Measurements from ENCODE around the gene RACGAP1.

RACGAP1 gene

GRCh38 chr12:49956663-49957569 is 68.4 kb downstream of the RACGAP1 start:
- Histone ChIP-seq H3K27me3 (ENCODE audit: control insufficient read depth in 1 of 2, insufficient read depth in 2 of 2, low read length in 2 of 2) (peaks cover 41 to 56% of the 10 kb centered on the region in 2 donors), H3K36me3 (ENCODE audit: control insufficient read depth in 1 of 2, insufficient read depth in 2 of 2, low read length in 2 of 2) (no peaks in the 10 kb centered on the region), H3K9me3 (ENCODE audit: control insufficient read depth in 1 of 2, low read length in 2 of 2) (no peaks in the 10 kb centered on the region), H3K4me1 (ENCODE audit: control insufficient read depth in 1 of 2, insufficient read depth in 2 of 2, low read length in 2 of 2) (no peaks in the 10 kb centered on the region), H3K27ac (ENCODE audit: low read depth, low read length) (no peak overlapping the region), H3K4me3 (ENCODE audit: low read depth in 1 of 2, low read length in 2 of 2) (no peak overlapping the region), H3K9ac (ENCODE audit: low read depth in 1 of 2, low read length in 2 of 2) (no peak overlapping the region)

GRCh38 chr12:49955899-49956662 is 69.2 kb downstream of the RACGAP1 start:
- H3K9me3 ChIP-seq (ENCODE audit: control insufficient read depth in 1 of 2, low read length in 2 of 2), result no peaks in the 10 kb centered on the region
- H3K36me3 ChIP-seq (ENCODE audit: control insufficient read depth in 1 of 2, insufficient read depth in 2 of 2, low read length in 2 of 2), result no peaks in the 10 kb centered on the region
- H3K27ac ChIP-seq (ENCODE audit: low read depth, low read length), result no peak overlapping the region
- no peak overlapping the region for H3K4me3 ChIP-seq (ENCODE audit: low read depth in 1 of 2, low read length in 2 of 2)
- no peak overlapping the region for H3K9ac ChIP-seq (ENCODE audit: low read depth in 1 of 2, low read length in 2 of 2)
- no peaks in the 10 kb centered on the region for H3K4me1 ChIP-seq (ENCODE audit: control insufficient read depth in 1 of 2, insufficient read depth in 2 of 2, low read length in 2 of 2)
- H3K27me3 ChIP-seq (ENCODE audit: control insufficient read depth in 1 of 2, insufficient read depth in 2 of 2, low read length in 2 of 2), result peaks cover 39 to 53% of the 10 kb centered on the region in 2 donors

GRCh38 chr12:49954863-49955830 is 70.1 kb downstream of the RACGAP1 start:
- no peaks in the 10 kb centered on the region for H3K9me3 ChIP-seq (ENCODE audit: control insufficient read depth in 1 of 2, low read length in 2 of 2)
- H3K4me1 ChIP-seq (ENCODE audit: control insufficient read depth in 1 of 2, insufficient read depth in 2 of 2, low read length in 2 of 2), result no peaks in the 10 kb centered on the region
- H3K27ac ChIP-seq (ENCODE audit: low read depth, low read length), result no peak overlapping the region
- no peaks in the 10 kb centered on the region for H3K36me3 ChIP-seq (ENCODE audit: control insufficient read depth in 1 of 2, insufficient read depth in 2 of 2, low read length in 2 of 2)
- peaks cover 30 to 44% of the 10 kb centered on the region in 2 donors for H3K27me3 ChIP-seq (ENCODE audit: control insufficient read depth in 1 of 2, insufficient read depth in 2 of 2, low read length in 2 of 2)
- no peak overlapping the region for H3K9ac ChIP-seq (ENCODE audit: low read depth in 1 of 2, low read length in 2 of 2)
- no peak overlapping the region for H3K4me3 ChIP-seq (ENCODE audit: low read depth in 1 of 2, low read length in 2 of 2)

GRCh38 chr12:49953961-49954846 is 71.1 kb downstream of the RACGAP1 start:
- Histone ChIP-seq H3K27me3 (ENCODE audit: control insufficient read depth in 1 of 2, insufficient read depth in 2 of 2, low read length in 2 of 2) (peaks cover 20 to 34% of the 10 kb centered on the region in 2 donors), H3K9me3 (ENCODE audit: control insufficient read depth in 1 of 2, low read length in 2 of 2) (no peaks in the 10 kb centered on the region), H3K4me3 (ENCODE audit: low read depth in 1 of 2, low read length in 2 of 2) (no peak overlapping the region), H3K4me1 (ENCODE audit: control insufficient read depth in 1 of 2, insufficient read depth in 2 of 2, low read length in 2 of 2) (no peaks in the 10 kb centered on the region), H3K36me3 (ENCODE audit: control insufficient read depth in 1 of 2, insufficient read depth in 2 of 2, low read length in 2 of 2) (no peaks in the 10 kb centered on the region), H3K9ac (ENCODE audit: low read depth in 1 of 2, low read length in 2 of 2) (no peak overlapping the region), H3K27ac (ENCODE audit: low read depth, low read length) (no peak overlapping the region)

GRCh38 chr12:49953151-49953550 is 72.1 kb downstream of the RACGAP1 start:
- Histone ChIP-seq H3K9me3 (ENCODE audit: control insufficient read depth in 1 of 2, low read length in 2 of 2) (no peaks in the 10 kb centered on the region), H3K36me3 (ENCODE audit: control insufficient read depth in 1 of 2, insufficient read depth in 2 of 2, low read length in 2 of 2) (no peaks in the 10 kb centered on the region), H3K4me1 (ENCODE audit: control insufficient read depth in 1 of 2, insufficient read depth in 2 of 2, low read length in 2 of 2) (no peaks in the 10 kb centered on the region), H3K27ac (ENCODE audit: low read depth, low read length) (no peak overlapping the region), H3K27me3 (ENCODE audit: control insufficient read depth in 1 of 2, insufficient read depth in 2 of 2, low read length in 2 of 2) (peaks cover 15 to 25% of the 10 kb centered on the region in 2 donors), H3K4me3 (ENCODE audit: low read depth in 1 of 2, low read length in 2 of 2) (no peak overlapping the region), H3K9ac (ENCODE audit: low read depth in 1 of 2, low read length in 2 of 2) (no peak overlapping the region)

- H3K36me3 ChIP-seq (ENCODE audit: control insufficient read depth in 1 of 2, insufficient read depth in 2 of 2, low read length in 2 of 2), result no peaks in the 10 kb centered on the region
- no peaks in the 10 kb centered on the region for H3K9me3 ChIP-seq (ENCODE audit: control insufficient read depth in 1 of 2, low read length in 2 of 2)
- no peak overlapping the region for H3K9ac ChIP-seq (ENCODE audit: low read depth in 1 of 2, low read length in 2 of 2)
- H3K27me3 ChIP-seq (ENCODE audit: control insufficient read depth in 1 of 2, insufficient read depth in 2 of 2, low read length in 2 of 2), result peaks cover 15 to 19% of the 10 kb centered on the region in 2 donors
- H3K4me3 ChIP-seq (ENCODE audit: low read depth in 1 of 2, low read length in 2 of 2), result no peak overlapping the region
- H3K27ac ChIP-seq (ENCODE audit: low read depth, low read length), result no peak overlapping the region
- H3K4me1 ChIP-seq (ENCODE audit: control insufficient read depth in 1 of 2, insufficient read depth in 2 of 2, low read length in 2 of 2), result no peaks in the 10 kb centered on the region
Measured at GRCh38 chr12:49952391-49953055, 72.8 kb downstream of the RACGAP1 start.

GRCh38 chr12:49951411-49952240 is 73.7 kb downstream of the RACGAP1 start:
- no peaks in the 10 kb centered on the region for H3K9me3 ChIP-seq (ENCODE audit: control insufficient read depth in 1 of 2, low read length in 2 of 2)
- H3K27me3 ChIP-seq (ENCODE audit: control insufficient read depth in 1 of 2, insufficient read depth in 2 of 2, low read length in 2 of 2), result peaks cover 15% of the 10 kb centered on the region in 2 donors
- H3K4me3 ChIP-seq (ENCODE audit: low read depth in 1 of 2, low read length in 2 of 2), result no peak overlapping the region
- H3K27ac ChIP-seq (ENCODE audit: low read depth, low read length), result no peak overlapping the region
- no peaks in the 10 kb centered on the region for H3K4me1 ChIP-seq (ENCODE audit: control insufficient read depth in 1 of 2, insufficient read depth in 2 of 2, low read length in 2 of 2)
- no peak overlapping the region for H3K9ac ChIP-seq (ENCODE audit: low read depth in 1 of 2, low read length in 2 of 2)
- H3K36me3 ChIP-seq (ENCODE audit: control insufficient read depth in 1 of 2, insufficient read depth in 2 of 2, low read length in 2 of 2), result no peaks in the 10 kb centered on the region

All from duodenal mucosa (tissue), 2 donors.